ENCODE measurements around the gene DAZAP1.
"Not testable (repeated sequence)": the region's sequence is repeated elsewhere in the genome, so short reads cannot be mapped to it uniquely, and the experiment has no call there.

The DAZAP1 gene

DNA sequence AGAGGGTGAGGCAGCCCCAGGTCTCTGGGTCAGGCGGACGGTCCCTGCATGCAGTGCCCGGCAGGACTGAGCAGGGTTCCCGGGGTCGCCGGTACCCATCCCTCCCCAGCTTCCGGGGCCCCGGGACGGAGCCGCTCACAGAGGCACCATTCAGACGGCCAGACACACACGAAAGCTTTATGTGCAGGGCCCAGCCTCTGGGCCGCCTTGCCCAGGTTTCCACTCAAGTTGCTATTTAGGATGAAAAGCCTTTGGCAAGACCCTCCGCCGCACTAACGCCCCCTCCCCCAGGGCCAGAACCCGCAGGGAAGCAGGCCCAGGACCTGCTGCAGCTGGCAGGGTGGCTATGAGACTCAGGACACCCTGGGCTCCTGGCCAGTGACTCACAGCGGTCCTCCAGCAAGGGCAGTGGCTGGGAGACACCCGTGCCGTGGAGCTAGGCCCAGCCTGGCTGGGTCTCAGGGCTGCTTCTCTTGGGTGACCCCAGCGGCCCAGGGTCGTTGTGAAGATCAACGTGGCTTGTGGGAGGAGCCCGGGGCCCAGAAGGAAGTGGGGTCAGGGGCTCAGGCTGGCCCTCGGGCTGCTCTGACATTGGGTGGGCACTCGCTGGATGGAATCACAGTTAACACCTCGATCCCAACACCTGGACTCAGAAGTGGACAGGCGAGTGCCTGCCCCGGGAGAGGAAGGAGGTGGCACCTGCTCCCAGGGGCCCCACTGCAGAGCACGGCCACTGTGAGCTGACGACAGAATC lies 66.8 kb downstream of the DAZAP1 start:
- H3K27me3 ChIP-seq (ENCODE audit: control insufficient read depth in 2 of 2, insufficient read depth in 2 of 2, low read length in 2 of 2), result peaks cover 21 to 31% of the 10 kb centered on the region in 2 donors
- peaks cover 3% of the 10 kb centered on the region in 2 donors for H3K36me3 ChIP-seq (ENCODE audit: control insufficient read depth in 2 of 2, insufficient read depth in 2 of 2, low read length in 2 of 2)
- H3K4me1 ChIP-seq (ENCODE audit: control insufficient read depth in 2 of 2, insufficient read depth in 2 of 2, low read length in 2 of 2), result peaks cover 25 to 27% of the 10 kb centered on the region in 2 donors
- no peak overlapping the region for H3K27ac ChIP-seq (ENCODE audit: low read depth in 2 of 2, low read length in 2 of 2)
- H3K4me3 ChIP-seq (ENCODE audit: low read length in 2 of 2), result no peak overlapping the region
- no peaks in the 10 kb centered on the region for H3K9me3 ChIP-seq (ENCODE audit: control insufficient read depth in 2 of 2, low read length in 2 of 2)
- H3K9ac ChIP-seq (ENCODE audit: low read depth in 1 of 2, low read length in 2 of 2), result no peak overlapping the region

GRCh38 chr19:1474765-1475351 lies 67.5 kb downstream of the DAZAP1 start:
- no peak overlapping the region for H3K9ac ChIP-seq (ENCODE audit: low read depth in 1 of 2, low read length in 2 of 2)
- H3K36me3 ChIP-seq (ENCODE audit: control insufficient read depth in 2 of 2, insufficient read depth in 2 of 2, low read length in 2 of 2), result peaks cover 3% of the 10 kb centered on the region in 2 donors
- no peaks in the 10 kb centered on the region for H3K9me3 ChIP-seq (ENCODE audit: control insufficient read depth in 2 of 2, low read length in 2 of 2)
- no peak overlapping the region for H3K27ac ChIP-seq (ENCODE audit: low read depth in 2 of 2, low read length in 2 of 2)
- peaks cover 26 to 29% of the 10 kb centered on the region in 2 donors for H3K4me1 ChIP-seq (ENCODE audit: control insufficient read depth in 2 of 2, insufficient read depth in 2 of 2, low read length in 2 of 2)
- no peak overlapping the region for H3K4me3 ChIP-seq (ENCODE audit: low read length in 2 of 2)
- H3K27me3 ChIP-seq (ENCODE audit: control insufficient read depth in 2 of 2, insufficient read depth in 2 of 2, low read length in 2 of 2), result peaks cover 21 to 27% of the 10 kb centered on the region in 2 donors

- no peak overlapping the region for H3K9ac ChIP-seq (ENCODE audit: low read depth in 1 of 2, low read length in 2 of 2)
- H3K36me3 ChIP-seq (ENCODE audit: control insufficient read depth in 2 of 2, insufficient read depth in 2 of 2, low read length in 2 of 2), result peaks cover 3% of the 10 kb centered on the region in 2 donors
- peaks cover 16 to 19% of the 10 kb centered on the region in 2 donors for H3K4me1 ChIP-seq (ENCODE audit: control insufficient read depth in 2 of 2, insufficient read depth in 2 of 2, low read length in 2 of 2)
- H3K27ac ChIP-seq (ENCODE audit: low read depth in 2 of 2, low read length in 2 of 2), result no peak overlapping the region
- no peaks in the 10 kb centered on the region for H3K9me3 ChIP-seq (ENCODE audit: control insufficient read depth in 2 of 2, low read length in 2 of 2)
- peaks cover 19% of the 10 kb centered on the region in 2 donors for H3K27me3 ChIP-seq (ENCODE audit: control insufficient read depth in 2 of 2, insufficient read depth in 2 of 2, low read length in 2 of 2)
- no peak overlapping the region for H3K4me3 ChIP-seq (ENCODE audit: low read length in 2 of 2)
Measured at GRCh38 chr19:1475751-1476437, 68.5 kb downstream of the DAZAP1 start.

GRCh38 chr19:1477056-1477455 lies 69.7 kb downstream of the DAZAP1 start:
- H3K9me3 ChIP-seq (ENCODE audit: control insufficient read depth in 2 of 2, low read length in 2 of 2); H3K9ac ChIP-seq (ENCODE audit: low read depth in 1 of 2, low read length in 2 of 2); H3K27ac ChIP-seq (ENCODE audit: low read depth in 2 of 2, low read length in 2 of 2); H3K27me3 ChIP-seq (ENCODE audit: control insufficient read depth in 2 of 2, insufficient read depth in 2 of 2, low read length in 2 of 2); H3K4me3 ChIP-seq (ENCODE audit: low read length in 2 of 2); H3K36me3 ChIP-seq (ENCODE audit: control insufficient read depth in 2 of 2, insufficient read depth in 2 of 2, low read length in 2 of 2): not testable (repeated sequence)
- peaks cover 7 to 12% of the 10 kb centered on the region in 2 donors for H3K4me1 ChIP-seq (ENCODE audit: control insufficient read depth in 2 of 2, insufficient read depth in 2 of 2, low read length in 2 of 2)

GRCh38 chr19:1478934-1479707 lies 71.7 kb downstream of the DAZAP1 start, which contains the start of gene C19orf25:
Gene C19orf25 (minus strand): TSS chr19:1479215. CDS start chr19:1478903, 312 bp downstream.
- H3K4me1 ChIP-seq (ENCODE audit: control insufficient read depth in 2 of 2, insufficient read depth in 2 of 2, low read length in 2 of 2), result peaks cover 7 to 12% of the 10 kb centered on the region in 2 donors
- peaks cover 3% of the 10 kb centered on the region in 2 donors for H3K36me3 ChIP-seq (ENCODE audit: control insufficient read depth in 2 of 2, insufficient read depth in 2 of 2, low read length in 2 of 2)
- H3K4me3 ChIP-seq (ENCODE audit: low read length in 2 of 2), result peak within 1 kb of the TSS; percentile 88 to 95
- H3K9ac ChIP-seq (ENCODE audit: low read depth in 1 of 2, low read length in 2 of 2), result peak within 1 kb of the TSS; percentile 63 to 85
- H3K9me3 ChIP-seq (ENCODE audit: control insufficient read depth in 2 of 2, low read length in 2 of 2), result no peaks in the 10 kb centered on the region
- peak within 1 kb of the TSS; percentile 85 to 86 for H3K27ac ChIP-seq (ENCODE audit: low read depth in 2 of 2, low read length in 2 of 2)
- no peaks in the 10 kb centered on the region for H3K27me3 ChIP-seq (ENCODE audit: control insufficient read depth in 2 of 2, insufficient read depth in 2 of 2, low read length in 2 of 2)

DNA sequence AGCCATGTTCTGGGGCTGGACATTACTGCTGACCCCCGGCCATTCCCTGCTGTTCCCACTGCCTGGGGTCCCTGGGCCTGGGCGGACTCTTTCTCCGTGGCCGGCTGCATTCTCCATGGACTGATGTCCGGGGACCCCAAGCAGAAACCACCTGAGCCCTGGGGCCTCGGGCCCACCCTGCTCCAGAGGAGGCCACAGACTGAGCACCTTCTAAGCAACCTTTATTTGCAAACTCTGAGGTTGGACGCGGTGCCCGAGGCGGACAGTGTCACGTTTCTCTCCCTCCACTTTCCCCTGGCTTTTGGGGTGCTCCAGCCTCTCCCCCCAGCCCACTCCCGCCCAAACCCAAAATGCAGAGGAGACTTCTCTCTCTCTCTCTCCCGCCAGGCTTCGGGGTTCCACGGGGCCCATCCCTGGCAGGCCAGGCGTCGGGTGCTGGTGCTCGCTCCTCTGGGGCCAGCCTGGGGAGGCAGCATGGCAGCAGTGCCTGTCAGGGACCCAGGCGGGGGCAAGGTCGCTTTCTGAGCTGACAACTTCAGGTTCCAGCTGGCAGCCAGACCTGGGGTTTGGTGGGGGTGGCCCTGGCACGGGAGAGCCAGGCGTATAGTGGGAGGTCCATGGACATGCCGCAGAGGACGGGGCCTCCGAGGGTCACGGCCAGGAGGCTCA lies 74.0 kb downstream of the DAZAP1 start:
- no peaks in the 10 kb centered on the region for H3K9me3 ChIP-seq (ENCODE audit: control insufficient read depth in 2 of 2, low read length in 2 of 2)
- no peak overlapping the region for H3K4me3 ChIP-seq (ENCODE audit: low read length in 2 of 2)
- no peak overlapping the region for H3K9ac ChIP-seq (ENCODE audit: low read depth in 1 of 2, low read length in 2 of 2)
- H3K27me3 ChIP-seq (ENCODE audit: control insufficient read depth in 2 of 2, insufficient read depth in 2 of 2, low read length in 2 of 2), result no peaks in the 10 kb centered on the region
- no peak overlapping the region for H3K27ac ChIP-seq (ENCODE audit: low read depth in 2 of 2, low read length in 2 of 2)
- H3K36me3 ChIP-seq (ENCODE audit: control insufficient read depth in 2 of 2, insufficient read depth in 2 of 2, low read length in 2 of 2), result peaks cover 1 to 2% of the 10 kb centered on the region in 2 donors
- H3K4me1 ChIP-seq (ENCODE audit: control insufficient read depth in 2 of 2, insufficient read depth in 2 of 2, low read length in 2 of 2), result peaks cover 7 to 12% of the 10 kb centered on the region in 2 donors

DNA sequence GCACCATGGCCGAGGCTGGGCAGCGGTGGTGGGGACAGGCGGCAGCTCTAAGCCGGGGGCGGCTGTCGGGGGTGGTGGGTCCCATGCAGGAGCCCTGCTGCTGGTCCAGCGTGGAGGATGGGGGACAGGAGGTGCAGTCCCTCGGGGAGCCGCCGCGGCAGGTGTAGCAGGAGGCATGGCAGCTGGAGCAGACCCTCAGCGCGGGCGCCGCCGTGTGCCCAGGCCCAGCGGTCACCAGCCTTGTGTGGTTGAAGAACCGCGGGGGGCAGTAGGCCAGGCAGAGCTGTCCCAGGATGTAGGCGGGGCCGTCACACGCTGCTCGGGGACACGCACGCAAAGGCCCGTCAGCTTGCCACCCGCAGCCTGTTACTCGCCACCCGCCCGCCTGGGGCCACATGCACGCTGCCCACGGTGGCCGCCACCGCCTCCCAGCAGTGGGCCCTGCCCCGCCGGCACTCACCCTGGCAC lies 74.5 kb downstream of the DAZAP1 start:
- H3K27me3 ChIP-seq (ENCODE audit: control insufficient read depth in 2 of 2, insufficient read depth in 2 of 2, low read length in 2 of 2), result no peaks in the 10 kb centered on the region
- no peak overlapping the region for H3K9ac ChIP-seq (ENCODE audit: low read depth in 1 of 2, low read length in 2 of 2)
- no peak overlapping the region for H3K27ac ChIP-seq (ENCODE audit: low read depth in 2 of 2, low read length in 2 of 2)
- H3K4me3 ChIP-seq (ENCODE audit: low read length in 2 of 2), result no peak overlapping the region
- H3K4me1 ChIP-seq (ENCODE audit: control insufficient read depth in 2 of 2, insufficient read depth in 2 of 2, low read length in 2 of 2), result peaks cover 7 to 12% of the 10 kb centered on the region in 2 donors
- no peaks in the 10 kb centered on the region for H3K36me3 ChIP-seq (ENCODE audit: control insufficient read depth in 2 of 2, insufficient read depth in 2 of 2, low read length in 2 of 2)
- no peaks in the 10 kb centered on the region for H3K9me3 ChIP-seq (ENCODE audit: control insufficient read depth in 2 of 2, low read length in 2 of 2)

- Histone ChIP-seq H3K27me3 (ENCODE audit: control insufficient read depth in 2 of 2, insufficient read depth in 2 of 2, low read length in 2 of 2) (no peaks in the 10 kb centered on the region), H3K27ac (ENCODE audit: low read depth in 2 of 2, low read length in 2 of 2) (no peak overlapping the region), H3K9ac (ENCODE audit: low read depth in 1 of 2, low read length in 2 of 2) (no peak overlapping the region), H3K36me3 (ENCODE audit: control insufficient read depth in 2 of 2, insufficient read depth in 2 of 2, low read length in 2 of 2) (no peaks in the 10 kb centered on the region), H3K4me3 (ENCODE audit: low read length in 2 of 2) (no peak overlapping the region), H3K4me1 (ENCODE audit: control insufficient read depth in 2 of 2, insufficient read depth in 2 of 2, low read length in 2 of 2) (peaks cover 7 to 12% of the 10 kb centered on the region in 2 donors), H3K9me3 (ENCODE audit: control insufficient read depth in 2 of 2, low read length in 2 of 2) (no peaks in the 10 kb centered on the region)
Measured at GRCh38 chr19:1482361-1483130, 75.2 kb downstream of the DAZAP1 start.

Measured in mucosa of rectum (tissue), 2 donors.